HG03469 (cell line): ENCODE data around the gene CCDC88C.
A peak's percentile ranks its signal among the peaks of the same experiment; 100 is the strongest.

ENCODE experiments used
- ATAC-seq: cut with Tn5 transposase; IDR thresholded peaks from one replicate; pipeline ENCODE4 v1.9.1; 2021; ENCODE audit warnings: mild to moderate bottlenecking, moderate library complexity, moderate number of reproducible peaks; ENCODE audit not compliant: unreplicated experiment

CCDC88C gene

DNA sequence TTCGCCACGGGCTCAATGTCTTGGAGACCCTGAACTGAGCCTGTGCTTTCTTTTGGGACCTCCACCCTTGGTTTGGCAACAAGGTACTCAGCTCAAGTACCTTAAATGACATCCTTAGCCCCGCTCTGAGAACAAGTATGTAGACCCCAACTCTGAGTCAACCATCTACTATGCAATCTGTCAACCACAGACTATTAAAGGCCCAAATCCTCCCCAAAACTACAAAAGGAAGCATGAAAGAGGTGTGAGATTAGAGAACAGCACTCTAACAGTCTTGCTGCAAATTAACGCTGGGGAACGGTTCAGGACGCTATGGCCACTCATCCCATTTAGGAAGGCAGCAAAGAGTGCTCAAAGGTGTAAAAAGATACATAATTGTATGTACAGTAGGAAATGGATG is 52.1 kb downstream of the CCDC88C start:
- no peak for ATAC-seq

DNA sequence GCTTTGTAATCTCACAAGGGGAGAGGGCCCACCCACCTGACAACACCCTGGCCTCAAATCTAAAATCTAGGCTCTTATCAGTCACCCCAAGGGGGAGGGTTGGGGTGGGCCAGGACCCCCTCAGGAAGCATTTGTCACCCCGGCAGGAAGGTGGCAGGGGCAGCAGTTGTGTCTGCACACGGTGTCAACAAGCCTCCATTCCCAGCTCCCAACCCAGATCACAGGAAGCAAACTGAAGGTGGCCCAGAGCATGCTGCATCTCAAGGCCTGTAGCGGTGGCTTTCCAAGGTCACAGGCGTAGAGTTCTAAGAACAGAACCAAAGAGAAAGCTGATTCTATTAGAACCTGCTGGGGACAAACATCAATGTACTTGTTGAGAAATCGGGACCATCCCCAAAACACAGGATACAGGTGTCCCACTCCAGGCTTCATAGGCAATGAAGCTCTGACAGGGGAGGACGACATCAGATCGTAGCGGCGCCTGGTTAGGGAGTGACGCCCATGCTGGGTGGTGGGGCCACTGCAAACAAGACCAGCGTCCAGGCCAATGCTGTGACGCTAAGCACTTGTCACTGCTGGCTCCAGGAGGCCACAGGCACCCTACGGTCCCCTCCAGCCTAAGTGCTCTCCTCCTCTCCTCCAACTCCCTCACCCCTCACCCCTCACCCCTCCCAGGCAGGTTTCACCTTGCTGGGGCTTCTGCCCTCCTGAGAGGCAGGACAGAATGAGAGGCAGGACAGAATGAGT is 52.9 kb downstream of the CCDC88C start:
- ATAC-seq: no peak

DNA sequence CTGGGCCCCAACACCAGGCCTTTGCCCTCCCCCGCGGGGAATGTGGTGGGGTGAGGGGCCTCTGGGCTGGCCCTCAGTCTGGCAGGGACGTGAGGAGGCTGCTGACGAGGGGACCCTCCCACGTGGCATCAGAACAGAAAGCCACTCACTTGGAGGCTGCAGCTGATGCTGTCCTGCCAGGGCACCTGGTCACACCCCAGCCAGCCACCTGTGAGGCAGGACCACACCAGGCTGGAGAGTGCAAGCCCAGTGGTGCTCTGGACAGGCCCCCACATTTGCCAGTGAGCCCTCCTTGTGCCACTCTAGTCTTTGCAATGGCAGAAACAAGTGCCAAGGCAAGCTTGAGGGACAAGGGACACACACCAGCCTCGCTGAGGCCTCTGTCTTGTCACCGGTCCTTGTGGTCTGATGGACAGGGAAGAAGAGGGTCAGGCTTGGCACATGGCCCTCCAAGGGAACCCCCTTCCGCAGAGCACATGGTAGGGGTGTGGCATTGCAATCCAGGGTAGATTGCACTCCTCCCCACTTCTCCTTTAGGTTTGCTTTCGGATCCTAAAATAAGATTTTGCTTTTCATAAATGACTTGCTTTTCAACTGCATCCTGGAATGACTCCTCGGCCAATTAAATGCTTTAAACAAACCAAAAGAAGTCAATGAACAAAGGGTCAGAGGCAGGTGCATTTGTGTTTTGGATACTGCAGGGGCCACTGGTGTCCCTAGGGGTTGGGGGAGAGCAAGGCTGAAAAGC is 53.7 kb downstream of the CCDC88C start:
- peak; percentile 27 for ATAC-seq

DNA sequence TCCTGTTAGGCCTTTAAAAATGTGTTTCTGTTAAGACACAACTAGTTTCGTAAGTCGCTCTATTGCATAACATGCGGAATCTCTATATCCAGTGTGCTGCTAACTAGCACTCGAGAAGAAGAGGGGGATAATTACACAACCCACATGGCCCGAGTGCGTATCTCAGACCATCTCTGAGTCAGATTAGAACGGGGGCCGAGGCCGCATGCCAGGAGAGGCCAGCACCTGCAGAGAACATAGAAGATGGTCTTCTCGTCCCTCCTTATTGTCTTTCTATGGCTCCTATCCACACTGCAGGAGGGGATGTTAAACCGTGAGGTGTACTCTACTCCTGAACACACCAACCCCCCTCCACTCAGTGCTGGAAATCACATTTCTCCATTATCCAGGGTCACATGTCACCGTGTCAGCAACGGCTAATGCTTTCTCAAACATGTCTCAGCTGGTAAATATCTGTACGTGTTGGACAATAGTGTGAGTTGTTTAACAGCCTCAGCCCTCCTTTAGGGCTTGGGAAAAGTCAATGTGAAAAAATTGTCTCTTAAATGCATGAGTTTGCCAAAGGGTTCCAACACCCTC is 56.3 kb downstream of the CCDC88C start:
- no peak for ATAC-seq

DNA sequence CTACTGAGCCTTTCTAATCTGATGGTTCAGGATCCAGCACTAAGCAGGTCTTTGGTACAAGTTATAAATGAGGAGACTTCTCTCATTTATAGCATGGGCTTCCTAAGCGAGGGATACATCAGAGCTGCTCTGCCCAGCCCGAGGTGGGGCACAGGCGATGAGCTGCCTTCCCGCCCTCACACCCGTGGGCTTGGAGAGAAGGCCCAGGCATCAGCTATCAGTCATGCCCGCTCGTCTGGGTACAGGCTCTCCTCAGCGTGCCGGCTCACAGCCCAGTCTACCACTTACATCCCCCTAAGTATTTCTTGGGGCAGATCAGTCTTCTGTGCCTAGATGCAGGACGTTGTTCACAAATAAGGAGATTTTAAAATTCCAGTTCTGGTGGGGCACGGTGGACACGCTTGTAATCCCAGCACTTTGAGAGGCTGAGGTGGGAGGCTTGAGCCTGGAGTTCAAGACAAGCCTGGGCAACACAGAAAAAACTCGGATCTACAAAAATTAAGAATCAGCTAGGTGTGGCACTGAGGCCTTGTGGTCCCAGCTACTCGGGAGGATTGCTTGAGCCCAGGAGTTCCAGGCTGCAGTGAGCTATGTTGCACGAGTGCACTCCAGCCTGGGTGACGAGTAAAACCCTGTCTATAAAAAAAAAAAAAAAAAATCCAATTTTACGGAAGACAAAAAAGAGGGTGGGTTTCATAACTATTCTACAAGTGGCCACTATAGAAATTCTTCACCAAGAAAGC is 57.0 kb downstream of the CCDC88C start:
- no peak for ATAC-seq

DNA sequence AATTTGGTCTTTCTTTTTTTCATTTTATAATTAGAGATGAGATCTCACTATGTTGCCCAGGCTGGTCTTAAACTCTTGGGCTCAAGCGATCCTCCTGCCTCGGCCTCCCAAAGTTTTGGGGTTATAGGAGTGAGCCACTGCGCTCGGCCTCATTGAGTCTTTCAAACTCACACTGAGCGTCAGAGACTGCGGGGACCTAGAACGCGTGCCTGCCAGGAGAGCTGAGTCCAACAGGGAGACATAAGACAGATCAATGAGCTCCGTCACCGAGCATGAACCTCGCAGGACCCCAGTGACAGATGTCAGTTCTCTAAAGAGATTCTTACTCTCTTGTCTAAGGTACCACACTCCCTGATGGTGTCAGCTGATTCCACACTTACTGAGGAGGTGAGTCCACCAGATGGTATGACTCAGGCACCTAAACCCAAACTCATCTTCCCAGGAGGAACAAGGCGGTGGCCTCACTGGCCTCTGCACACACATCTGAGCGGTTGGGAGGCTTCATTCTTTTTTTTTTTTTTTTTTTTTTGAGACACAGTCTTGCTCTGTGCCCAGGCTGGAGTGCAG is 58.9 kb downstream of the CCDC88C start:
- ATAC-seq: no peak

DNA sequence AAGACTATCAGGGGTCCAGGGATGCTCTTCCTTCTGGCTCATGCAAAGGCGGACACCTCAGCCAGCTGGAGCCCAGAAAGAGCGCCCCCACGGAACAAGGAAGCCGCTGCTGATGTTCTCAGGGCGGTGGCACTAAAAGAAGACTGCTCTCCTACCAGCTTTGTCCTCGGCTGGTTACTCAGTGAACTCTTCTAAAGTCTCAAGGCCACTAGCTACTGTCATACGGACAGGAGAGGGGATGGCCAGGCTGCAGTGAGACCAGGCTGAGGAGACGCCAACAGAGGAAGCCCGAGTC is 59.6 kb downstream of the CCDC88C start:
- ATAC-seq: no peak

DNA sequence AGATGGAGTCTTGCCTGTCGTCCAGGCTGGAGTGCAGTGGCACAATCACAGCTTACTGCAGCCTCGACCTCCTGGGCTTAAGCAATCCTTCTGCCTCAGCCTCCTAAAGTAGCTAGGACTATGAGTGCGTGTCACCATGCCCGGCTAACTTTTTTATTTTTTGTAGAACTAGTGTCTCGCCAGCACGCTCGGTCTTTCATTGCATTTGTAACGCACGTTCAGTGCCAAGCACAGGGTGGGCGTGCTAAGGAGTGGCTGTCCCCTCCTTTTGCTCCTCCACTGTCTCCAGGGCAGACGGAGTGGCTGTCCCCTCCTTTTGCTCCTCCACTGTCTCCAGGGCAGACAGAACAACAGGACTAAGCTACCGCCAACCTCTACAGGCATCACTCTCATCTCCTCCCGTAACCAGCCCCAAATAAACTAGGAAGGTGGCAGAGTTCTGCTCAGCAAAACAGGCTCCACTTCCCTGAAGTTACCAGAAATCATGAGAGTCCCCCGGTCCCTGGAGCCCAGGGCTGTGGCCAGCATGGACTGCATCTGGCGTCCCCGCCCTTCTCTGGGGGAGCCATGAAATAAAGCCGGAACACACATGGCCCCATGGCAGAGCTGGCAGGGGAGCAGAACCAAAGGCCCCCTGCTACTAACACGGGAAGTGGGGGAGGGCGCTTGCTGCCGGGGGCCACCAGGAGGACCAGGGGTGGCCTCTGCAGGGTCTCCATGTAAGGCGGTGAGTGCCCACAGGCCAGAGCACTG is 60.2 kb downstream of the CCDC88C start:
- no peak for ATAC-seq

DNA sequence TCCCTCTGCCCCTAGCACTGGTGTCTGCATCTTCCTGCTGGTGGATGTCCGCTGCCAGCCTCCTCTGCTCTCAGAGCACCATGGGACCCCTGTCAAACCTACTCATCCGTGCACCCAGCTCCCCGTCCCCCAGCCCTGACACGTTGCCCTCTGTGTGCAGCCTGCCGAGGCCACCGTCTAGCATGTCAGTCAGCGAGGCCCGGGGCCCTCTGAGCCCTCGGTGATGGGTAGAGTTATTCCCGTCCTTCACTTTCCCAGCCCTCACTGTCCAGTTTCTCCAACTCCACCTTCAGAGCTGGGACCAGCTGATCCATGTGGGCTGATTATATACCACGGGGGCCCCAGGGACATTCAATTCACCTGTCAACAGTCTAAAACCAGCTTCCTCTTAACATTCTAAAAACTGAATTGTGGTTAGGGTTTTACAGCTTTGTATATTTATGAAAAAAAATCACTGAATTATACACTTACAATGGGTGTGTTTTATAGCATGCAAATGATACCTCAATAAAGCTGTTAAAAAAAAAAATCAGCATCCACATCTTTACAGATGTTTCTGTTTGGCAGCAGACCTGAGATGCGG is 61.3 kb downstream of the CCDC88C start:
- no peak for ATAC-seq

DNA sequence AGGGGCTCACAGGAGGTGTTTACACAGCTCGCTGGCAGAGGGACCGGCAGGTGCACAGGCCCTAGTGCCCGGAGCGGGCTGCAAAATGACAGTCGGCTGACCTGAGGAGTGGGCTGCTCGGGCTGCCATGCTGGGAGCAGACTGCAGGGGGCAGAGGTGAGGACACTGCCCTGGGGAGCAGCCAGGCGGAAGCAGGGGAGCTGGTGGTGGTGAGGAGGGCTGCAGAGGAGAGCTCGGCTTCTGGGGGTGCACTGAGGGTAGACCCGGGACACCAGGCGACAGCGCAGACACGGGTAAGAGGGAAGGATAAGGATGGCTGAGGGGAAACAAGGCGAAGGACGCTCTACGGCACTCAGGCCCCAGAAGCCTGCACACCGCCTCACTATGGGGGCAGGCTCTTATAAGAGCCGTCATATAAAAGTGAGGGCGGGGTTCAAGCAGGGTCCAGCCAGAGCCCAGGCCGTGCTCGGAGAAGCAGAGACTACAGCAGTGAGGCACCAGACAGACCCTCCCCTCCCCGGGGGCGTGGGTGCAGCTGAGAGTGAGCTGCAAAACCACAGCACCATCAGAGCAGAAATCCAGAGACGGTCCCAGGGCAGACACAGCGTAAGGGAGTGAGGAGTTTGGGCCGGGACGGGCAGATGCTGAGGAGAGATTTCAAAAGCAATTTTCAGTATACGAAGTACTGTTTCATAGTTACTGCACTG is 62.5 kb downstream of the CCDC88C start:
- no peak for ATAC-seq

DNA sequence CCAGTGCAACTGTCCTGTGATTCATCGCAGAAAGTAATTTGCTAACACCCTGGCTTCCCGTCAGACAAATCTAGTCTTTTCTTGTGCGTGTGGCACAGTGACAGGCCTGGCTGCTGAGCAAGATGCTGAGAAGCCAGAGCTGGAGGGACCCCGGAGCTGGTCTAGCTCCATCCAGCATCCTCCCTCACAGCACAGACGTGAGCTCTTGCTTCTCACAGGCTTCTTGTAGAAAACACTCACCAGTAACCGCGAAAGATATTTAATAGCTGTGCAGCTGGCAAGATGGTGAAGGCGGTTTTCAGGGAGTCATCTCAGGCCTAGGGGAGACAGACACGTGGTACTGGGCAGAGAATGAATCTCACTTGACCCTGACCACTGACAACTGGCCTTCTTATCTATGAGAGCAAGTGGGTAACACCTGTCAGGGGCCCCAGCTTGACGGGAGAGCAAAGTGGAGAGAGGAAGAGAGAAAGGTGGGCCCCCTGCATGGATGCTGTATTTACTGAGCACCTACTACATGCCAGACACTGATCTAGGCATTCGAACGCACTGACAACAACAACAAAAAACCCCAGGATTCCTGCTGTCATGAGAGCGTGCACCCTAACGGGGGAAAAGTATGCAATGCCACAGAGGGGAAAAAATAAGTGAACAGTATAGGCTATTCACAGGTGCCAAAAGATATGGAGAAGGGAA is 63.3 kb downstream of the CCDC88C start:
- ATAC-seq: no peak

DNA sequence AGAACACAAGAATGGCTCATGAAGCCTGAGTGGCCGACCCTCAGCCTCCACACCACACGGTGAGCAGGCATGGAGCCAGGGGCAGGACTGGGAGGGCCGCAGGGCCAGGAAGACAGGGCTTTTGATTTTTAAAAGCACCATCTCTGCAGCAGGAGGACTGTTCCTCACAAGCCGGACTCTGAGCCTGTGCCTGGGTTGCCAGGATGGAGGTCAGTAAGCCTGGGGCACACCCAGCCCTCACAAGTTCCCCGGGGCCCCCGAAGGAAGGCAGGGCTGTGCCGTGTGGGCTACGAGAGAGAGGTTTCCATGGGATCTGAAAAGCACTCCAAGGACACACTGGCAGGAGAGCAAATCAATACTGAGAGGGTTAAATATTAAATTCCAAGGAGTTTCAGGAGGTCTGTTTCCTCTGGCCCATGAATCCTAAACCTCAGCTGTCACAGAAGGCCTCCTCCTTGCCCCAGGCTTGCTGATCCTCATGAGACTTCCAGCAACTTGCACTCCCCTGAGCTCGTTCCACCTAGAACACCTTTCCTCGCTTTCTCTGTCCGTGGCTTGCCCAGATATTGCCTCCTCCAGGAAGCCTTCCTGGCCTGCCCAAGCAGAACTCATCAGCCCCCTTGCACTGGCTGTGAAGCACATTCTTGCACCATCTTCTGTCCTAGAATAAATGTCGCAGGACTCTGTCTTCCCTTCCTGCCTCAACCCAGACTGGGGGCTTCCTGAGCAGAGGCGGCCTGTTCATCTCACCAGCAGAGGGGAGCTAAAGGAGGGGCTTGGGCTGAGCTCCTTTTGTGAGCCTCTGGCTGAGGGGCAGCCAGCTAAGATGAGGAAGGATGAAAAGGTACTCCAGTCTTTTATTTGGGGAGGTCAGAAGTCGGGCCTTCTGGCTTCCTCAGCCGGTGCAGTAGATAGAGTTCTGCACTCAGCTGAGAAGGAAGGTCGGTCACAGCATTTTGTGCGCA is 64.6 kb downstream of the CCDC88C start:
- ATAC-seq: no peak

DNA sequence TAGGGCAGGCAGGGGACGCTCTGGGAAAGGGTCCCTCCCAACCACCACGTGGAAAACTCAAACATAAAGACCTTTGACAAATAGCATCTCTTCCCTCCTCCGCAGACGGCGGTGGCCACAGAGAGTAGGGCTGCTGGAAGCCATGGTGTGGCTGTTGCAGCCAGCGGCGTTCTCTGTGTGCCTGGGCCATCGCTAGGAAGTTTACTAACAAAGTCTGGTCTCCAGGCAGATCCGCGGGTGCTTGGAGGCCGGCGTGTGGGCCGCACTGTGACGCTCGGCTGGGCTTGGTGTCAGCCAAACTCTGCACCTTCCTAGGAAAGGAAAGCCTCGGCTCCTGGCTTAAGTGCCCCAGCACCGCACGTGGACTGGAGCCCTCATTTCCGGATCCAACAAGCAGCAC is 65.6 kb downstream of the CCDC88C start:
- no peak for ATAC-seq

DNA sequence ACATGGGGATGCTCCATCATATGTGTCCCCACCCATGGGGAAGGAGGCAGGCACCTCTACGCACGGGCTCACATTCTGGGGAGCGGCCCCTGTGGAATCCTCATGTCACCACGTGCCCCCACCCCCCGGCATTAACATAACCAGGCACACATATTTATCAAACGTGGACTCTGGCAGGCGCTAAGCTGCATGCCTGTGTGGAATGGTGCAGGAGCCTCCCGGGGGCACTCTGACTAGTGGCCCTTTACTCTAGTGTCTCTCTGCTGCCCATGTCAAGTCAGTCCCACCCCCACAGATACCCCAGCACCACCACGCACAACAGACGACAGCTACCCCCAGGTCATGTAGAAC is 66.1 kb downstream of the CCDC88C start:
- no peak for ATAC-seq

DNA sequence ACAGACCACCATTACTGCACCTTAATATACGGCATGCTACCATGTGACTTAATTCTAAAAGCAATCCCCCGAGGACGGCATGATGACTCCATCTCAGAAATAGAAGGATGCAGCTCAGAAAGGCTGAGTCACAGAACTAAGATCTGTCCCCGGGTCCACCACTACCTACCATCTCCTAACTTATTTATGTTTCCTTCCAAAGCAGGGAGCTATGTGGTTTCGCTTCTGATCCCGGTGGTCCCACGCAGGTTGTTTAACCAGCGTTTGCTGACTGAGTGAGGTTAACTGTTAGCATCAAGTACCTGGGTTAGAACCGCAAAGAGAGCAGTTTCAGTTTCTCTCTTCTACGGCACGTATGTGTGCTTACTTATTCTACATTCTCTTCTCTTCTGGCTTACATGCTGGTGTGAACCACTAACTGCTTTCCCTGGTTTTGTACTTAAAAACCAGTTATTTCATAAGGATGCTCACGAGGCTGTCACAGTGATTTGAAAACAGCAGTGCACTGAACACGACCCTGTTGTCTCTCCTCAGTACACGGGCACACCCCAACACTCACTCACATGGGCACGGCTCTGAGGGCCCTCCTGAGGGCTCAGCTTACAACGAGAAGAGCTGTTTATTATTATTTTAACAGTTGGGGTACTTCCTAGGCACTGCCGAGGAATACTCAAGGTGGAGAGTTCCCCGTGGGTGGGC is 66.7 kb downstream of the CCDC88C start:
- ATAC-seq: peak; percentile 61

DNA sequence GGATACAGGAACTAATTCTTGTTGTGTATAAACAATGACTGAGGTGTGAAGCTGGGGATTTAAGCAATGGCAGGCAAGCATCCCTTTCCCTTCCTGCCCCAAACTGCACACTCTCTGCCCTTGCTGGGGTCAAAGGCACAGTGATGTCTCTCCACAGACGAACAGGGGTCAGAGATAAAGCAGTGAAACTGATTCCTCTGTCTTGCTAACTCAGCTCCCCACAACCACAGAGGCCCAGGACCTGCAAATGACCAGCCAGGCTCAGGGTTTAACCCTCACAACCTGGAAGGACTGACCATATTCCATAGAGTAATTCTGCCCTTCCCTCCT is 67.2 kb downstream of the CCDC88C start:
- peak; percentile 3 for ATAC-seq

DNA sequence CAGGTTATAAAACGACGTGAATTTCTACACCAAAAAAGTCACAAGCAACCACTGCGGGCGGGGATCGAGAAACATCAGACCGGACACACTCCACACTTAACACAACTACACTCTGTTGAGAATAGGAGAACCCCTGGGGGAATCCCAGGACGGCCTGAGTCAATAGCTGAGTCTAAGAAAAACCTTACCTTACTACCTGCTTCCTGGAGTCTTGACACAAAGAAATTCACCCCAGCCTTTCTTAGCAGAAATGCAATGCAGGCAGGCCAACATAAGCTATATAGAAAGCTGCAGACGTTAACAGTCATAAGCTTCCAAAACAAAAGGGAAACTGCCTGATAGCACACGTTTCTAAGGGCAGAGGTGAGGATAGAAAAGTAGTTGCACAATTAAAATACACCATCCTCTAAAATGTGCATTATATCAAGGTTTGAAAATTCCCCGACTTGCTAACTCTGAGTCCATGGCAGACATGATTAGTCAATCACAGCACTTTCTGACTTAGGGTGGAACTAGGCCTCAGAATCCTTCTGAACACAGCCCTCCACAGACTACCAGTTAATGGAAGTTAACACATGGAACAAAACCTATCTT is 68.0 kb downstream of the CCDC88C start:
- ATAC-seq: no peak
